Activated CD4-positive, alpha-beta T cell treated with anti-CD3 and anti-CD28 coated beads, Interleukin-10, Interleukin-2, amounts not matched to agents 100 ng/mL and 50 ng/mL, durations not matched to agents 16 hours and 8 hours (primary cell): ENCODE data around the gene MUC2.

Source experiments
- DNase-seq: peaks from one replicate; pipeline ENCODE4 v3.0.0-alpha.2; 2020

Gene MUC2

GRCh38 chr11:1073851-1074243, 827 bp upstream of the MUC2 start:
- DNase-seq, result no peak

DNA sequence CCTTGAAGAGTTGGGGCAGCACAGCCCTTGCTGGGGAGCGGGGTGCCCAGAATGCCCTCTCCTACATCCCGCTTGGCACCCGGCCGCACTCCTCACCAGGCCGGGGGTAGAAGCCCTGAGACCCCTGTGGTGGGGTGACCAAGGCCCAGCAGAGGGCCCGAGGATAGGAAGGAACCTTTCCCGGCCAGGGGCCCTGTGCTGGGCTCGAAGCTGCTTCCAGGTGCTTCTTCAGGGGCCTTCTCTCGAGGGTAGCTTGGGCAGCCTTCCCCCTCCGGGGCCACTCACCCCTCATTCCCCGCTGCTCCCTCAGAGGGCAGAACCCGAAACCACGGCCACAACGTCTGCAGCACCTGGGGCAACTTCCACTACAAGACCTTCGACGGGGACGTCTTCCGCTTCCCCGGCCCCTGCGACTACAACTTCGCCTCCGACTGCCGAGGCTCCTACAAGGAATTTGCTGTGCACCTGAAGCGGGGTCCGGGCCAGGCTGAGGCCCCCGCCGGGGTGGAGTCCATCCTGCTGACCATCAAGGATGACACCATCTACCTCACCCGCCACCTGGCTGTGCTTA, 752 bp downstream of the MUC2 start:
- no peak for DNase-seq

- no peak for DNase-seq
These were observed 1.5 kb downstream of the MUC2 start for GRCh38 chr11:1076061-1076665.

DNA sequence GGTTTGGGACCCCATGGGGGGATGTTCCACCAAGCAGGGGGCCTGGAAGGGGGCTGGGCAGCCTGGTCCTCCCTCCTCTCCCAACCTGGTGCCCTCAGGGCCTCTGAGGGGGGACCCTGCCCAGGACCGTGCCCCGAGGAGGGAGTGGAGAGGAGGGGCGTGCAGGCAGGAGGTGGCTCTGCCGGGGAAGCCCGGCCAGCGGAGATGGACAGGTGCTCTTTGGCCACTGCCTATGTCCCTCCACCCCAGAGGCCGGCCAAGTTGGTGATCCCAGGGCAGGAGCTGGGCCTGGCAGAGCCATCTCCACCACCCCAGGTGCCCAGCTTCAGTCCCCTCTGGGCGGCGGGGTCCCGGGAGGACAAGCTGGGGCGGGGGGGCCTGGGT, 2.4 kb downstream of the MUC2 start:
- no peak for DNase-seq

DNA sequence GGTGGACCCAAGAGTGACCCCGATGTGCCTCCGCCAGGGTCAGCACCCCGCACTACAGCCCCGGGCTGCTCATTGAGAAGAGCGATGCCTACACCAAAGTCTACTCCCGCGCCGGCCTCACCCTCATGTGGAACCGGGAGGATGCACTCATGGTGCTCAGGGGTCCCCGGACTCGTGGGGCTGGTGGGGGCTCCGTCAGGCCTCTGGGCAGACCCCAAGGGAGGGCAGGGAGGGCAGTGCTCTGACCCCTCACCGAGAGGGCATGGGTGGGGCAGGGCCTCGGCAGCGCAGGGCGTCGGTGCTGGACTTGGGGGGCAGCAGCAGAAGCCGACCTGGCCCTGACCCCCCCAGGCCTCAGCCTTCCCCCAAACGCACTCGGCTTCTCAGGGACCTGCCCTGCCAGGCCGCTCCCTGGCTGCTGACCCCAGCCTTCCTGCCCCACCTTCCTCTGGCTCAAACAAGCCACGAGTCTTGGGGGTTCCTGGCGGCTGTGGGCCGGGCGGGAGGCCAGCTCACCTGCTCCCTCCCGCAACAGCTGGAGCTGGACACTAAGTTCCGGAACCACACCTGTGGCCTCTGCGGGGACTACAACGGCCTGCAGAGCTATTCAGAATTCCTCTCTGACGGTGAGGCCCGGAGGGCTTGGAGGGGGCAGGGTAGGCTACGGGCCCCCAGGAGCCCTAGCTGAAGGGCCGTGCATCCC, 2.9 kb downstream of the MUC2 start:
- no peak for DNase-seq

DNA sequence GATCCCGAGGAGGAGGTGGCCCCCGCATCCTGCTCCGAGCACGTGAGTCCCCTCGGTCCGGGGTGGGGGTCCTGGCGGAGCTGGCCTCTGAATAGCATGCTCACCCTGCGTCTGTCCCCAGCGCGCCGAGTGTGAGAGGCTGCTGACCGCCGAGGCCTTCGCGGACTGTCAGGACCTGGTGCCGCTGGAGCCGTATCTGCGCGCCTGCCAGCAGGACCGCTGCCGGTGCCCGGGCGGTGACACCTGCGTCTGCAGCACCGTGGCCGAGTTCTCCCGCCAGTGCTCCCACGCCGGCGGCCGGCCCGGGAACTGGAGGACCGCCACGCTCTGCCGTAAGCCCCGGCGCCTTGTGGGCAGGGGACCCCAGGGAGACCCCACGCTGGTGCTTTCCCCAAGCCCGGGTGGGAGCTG, 3.5 kb downstream of the MUC2 start:
- DNase-seq, result no peak

DNA sequence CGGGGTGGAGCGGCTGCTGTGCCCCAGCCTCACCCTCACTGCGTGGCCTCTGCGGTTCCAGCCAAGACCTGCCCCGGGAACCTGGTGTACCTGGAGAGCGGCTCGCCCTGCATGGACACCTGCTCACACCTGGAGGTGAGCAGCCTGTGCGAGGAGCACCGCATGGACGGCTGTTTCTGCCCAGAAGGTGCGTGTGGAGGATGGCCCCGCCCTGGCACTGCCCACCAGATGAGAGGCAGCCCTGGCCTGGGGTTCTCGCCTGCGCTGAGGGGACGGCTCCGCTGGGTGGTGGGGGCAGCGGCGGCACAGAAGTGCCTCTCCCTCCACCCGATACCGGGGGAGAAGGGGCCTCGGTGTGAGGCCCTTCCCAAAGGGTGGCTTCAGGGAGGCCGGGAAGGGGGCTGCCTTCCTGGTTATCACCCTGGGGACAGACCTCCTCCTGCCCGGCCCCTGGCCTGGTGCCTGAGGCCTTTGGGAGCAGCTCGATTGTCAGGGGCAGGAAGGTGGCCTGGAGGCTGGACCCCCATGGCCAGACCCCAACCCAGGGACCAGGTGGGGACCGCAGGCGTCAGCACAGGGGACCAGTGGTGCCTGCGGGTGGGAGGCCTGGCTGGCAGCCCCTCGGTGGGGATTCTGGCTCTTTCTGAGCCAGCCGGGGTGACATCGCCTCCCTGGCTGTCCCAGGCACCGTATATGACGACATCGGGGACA, 7.1 kb downstream of the MUC2 start:
- no peak for DNase-seq

GRCh38 chr11:1082346-1082727, 7.7 kb downstream of the MUC2 start:
- DNase-seq, result no peak

DNA sequence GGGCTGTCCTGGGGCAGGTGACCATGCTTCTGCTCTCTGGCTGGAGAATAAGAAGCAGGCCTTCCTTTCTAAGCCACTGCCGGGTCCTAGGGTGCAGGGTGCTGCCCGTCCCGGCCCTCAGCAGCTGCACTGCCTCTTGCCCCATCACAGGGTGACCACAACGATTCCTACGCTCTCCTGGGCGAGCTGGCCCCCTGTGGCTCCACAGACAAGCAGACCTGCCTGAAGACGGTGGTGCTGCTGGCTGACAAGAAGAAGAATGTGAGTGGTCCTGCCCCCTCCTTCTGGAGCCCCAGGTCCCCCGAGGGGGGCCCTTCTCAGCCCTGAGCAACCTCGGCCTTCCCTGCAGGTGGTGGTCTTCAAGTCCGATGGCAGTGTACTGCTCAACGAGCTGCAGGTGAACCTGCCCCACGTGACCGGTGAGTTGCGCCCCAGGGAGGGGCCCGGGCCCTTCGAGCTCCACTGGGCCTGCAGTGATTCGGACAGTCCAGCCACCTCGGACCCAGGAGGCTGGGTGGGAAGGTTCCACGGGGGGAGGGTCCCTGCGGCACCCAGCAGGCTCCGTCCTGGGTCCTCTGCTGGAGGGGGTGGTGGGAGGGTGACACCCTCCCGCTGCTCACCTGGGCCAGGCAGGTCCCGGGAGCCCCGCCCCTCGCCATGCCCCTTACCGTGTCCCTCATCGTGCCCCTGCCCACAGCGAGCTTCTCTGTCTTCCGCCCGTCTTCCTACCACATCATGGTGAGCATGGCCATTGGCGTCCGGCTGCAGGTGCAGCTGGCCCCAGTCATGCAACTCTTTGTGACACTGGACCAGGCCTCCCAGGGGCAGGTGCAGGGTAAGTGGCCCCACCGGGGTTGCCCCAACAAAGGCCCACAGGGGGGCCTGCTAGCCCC, 8.3 kb downstream of the MUC2 start:
- no peak for DNase-seq

DNA sequence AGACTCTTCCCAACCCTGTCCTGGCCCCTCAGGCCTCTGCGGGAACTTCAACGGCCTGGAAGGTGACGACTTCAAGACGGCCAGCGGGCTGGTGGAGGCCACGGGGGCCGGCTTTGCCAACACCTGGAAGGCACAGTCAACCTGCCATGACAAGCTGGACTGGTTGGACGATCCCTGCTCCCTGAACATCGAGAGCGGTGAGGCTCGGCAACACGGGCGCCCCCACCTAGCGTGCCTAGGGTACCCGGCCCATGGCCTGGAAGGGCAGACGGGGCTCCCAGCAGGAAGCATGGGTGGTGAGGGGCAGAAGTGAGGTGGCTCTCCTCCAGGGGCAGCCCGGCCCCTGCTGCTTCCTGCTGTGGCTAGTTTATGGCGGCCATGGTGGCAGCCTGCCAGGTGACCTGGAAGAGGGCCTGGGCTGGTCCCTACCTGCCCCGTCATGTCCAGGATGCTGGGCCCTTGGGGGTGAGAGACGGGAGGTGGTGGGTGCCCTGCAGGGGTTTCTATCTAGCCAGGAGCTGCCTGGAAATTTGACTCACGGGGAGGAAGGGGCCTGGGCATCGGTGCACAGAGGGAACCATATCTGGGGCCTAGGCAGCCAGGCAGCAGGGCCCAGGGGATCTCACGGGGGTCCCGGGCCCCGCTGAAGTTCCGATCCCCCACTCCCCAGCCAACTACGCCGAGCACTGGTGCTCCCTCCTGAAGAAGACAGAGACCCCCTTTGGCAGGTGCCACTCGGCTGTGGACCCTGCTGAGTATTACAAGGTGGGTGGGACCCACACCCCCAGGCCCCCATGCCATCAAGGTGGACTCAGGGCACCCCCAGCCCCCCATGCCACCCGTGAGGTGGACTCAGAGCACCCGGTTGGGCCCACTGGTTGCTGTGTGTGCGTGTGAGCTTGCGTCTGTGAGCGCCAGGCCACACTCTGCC, 9.2 kb downstream of the MUC2 start:
- DNase-seq, result no peak

- no peak for DNase-seq
These were observed 10.1 kb downstream of the MUC2 start for GRCh38 chr11:1084561-1085439.

DNA sequence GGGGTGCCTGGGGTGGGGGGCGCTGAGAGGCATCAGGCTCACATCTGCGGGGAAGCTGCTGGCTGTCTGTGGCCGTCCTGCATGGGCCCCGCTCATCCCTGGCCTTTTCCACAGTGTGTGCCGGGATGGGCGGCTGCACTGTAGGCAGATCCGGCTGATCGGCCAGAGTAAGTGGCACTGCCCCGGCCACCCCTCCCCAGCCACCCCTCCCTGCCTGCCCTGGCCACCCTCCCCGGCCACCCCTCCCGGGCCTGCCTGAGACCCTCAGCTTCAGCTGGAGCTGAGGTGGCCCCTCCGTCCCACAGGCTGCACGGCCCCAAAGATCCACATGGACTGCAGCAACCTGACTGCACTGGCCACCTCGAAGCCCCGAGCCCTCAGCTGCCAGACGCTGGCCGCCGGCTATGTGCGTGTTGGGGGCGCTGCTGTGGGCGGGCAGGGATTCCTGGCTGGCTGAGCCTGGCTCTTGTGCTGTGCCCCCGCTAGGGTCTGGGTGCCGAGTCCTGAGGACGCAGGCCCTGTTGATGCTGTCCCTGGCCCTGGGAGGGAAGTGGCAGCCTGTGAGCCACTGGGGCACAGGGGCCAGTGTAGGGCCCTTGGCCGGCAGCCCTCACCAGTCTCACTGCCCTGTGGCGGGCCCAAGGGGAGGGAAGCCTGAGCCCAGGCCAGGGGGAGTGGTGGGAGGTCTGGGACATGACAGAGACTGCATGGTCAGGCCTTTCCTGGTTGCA, 10.9 kb downstream of the MUC2 start:
- DNase-seq, result no peak

DNA sequence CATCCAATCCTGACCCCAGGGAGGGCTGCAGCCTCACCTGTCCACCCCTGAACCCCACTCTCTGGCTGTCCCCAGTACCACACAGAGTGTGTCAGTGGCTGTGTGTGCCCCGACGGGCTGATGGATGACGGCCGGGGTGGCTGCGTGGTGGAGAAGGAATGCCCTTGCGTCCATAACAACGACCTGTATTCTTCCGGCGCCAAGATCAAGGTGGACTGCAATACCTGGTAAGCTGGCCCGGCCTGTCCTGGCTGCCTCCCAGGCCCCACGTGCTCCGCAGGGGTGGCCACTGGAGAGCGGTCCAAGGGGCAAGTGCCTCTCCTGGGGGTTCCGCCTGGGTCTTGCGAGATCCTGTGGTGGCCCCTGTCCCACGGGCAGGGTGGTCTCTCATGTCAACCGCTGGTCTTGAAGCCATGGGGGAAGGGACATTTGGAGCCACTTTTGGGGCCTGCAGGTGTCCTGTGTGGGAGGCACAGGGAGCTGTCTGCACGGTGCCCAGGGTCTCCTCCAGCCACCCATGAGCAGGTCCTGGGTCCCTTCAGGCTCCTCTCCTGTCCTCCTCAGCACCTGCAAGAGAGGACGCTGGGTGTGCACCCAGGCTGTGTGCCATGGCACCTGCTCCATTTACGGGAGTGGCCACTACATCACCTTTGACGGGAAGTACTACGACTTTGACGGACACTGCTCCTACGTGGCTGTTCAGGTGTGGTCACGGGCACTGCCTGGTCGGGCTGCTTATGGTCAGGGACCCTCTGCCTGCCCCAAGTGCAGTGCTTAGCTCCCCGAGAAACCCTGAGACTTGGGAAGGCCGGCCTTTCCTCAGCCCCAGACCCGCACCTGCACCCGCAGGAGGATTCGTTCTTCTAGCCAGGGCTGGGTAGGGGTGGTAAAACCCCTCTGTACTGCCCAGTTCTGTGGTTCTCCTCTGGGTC, 11.8 kb downstream of the MUC2 start:
- no peak for DNase-seq

GRCh38 chr11:1087279-1087960, 12.7 kb downstream of the MUC2 start:
- no peak for DNase-seq

DNA sequence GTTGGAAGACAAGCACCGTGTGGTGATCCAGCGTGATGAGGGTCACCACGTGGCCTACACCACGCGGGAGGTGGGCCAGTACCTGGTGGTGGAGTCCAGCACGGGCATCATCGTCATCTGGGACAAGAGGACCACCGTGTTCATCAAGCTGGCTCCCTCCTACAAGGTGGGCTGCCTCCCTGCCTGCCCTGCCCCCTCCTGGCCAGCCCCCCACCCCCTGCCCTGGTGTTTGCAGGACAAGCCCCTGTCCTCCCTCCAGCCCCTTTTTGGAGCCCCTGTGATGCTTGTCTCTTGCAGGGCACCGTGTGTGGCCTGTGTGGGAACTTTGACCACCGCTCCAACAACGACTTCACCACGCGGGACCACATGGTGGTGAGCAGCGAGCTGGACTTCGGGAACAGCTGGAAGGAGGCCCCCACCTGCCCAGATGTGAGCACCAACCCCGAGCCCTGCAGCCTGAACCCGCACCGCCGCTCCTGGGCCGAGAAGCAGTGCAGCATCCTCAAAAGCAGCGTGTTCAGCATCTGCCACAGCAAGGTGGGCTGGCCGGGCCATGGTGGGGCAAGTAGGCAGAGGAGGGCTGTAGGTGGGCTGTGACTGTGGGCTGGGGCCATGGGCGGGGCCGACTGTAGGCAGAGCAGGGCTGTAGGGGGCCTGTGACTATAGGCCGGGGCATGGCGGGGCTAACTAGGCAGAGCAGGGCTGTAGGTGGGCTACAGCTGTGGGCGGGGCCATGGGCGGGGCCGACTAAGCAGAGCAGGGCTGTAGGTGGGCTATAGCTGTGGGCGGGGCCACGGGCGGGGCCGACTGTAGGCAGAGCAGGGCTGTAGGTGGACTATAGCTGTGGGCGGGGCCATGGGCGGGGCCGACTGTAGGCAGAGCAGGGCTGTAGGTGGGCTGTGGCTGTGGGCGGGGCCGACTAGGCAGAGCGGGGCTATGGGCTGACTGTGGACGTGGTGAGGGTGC, 13.6 kb downstream of the MUC2 start:
- DNase-seq, result no peak

DNA sequence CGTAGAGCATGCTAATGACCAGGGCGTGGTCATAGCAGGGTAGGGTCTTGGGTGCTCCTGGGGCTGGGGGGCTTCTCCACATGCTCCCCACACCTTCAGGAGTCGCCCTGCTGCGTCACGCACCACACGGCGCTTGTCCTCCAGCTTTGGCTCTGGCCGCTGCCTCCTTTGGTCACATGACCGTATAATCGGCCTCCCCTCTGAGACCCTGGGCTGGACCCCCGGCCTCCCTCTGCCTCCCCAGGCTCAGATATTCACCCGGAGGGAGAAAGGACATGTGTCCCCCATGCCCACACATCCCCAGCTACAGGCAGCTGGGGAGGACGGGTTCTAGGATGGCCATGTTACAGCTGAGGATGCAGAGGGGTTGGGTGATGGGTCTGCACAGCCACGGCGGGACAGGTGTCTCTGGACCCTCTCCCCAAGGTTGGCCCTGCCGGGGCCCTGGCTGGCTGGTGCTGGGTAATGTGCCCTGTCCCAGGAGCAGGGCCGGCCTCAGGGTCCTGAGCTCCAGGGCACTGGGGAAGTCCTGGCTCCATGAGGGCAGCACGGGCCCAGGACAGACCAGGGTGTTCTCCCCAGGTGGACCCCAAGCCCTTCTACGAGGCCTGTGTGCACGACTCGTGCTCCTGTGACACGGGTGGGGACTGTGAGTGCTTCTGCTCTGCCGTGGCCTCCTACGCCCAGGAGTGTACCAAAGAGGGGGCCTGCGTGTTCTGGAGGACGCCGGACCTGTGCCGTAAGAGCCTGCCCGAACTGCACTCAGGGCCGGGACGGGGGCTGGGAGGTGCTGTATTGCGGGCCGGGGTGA, 14.5 kb downstream of the MUC2 start:
- no peak for DNase-seq
